Activated CD8-positive, alpha-beta T cell treated with anti-CD3 and anti-CD28 coated beads for 36 hours (primary cell): ENCODE data around the gene EBF3. TPM values are rescaled to one million over a fixed set of nuclear protein-coding genes. Genes with fewer than 3 reads are reported as not detected.

Experiments
- ATAC-seq: fragments of 200-7000 bp; cut with Tn5 transposase; one replicate; pipeline ENCODE4 v1.10.0; 2021; ENCODE audit warnings: mild to moderate bottlenecking, moderate library complexity
- CTCF ChIA-PET: fragments of 350-600 bp; sonication (Branson Sonifier 250); formaldehyde crosslinking; loops from one replicate; lab custom pipeline; 2021; ENCODE audit warnings: antibody characterized with exemption; lab: Charles Lee
- POLR2A ChIA-PET: fragments of 350-600 bp; sonication (Branson Sonifier 250); formaldehyde crosslinking; loops from one replicate; lab custom pipeline; 2021; ENCODE audit warnings: antibody characterized with exemption; lab: Charles Lee
- DNase-seq: peaks from one replicate; pipeline ENCODE4 v3.0.0-alpha.2; 2020
- H3K27ac Mint-ChIP-seq: one replicate; pipeline ENCODE4 v1.8.0; 2021; ENCODE audit warnings: mild to moderate bottlenecking, mixed read lengths
- H3K27me3 Mint-ChIP-seq: one replicate; pipeline ENCODE4 v1.8.0; 2021; ENCODE audit warnings: mixed read lengths
- H3K36me3 Mint-ChIP-seq: one replicate; pipeline ENCODE4 v1.8.0; 2021; ENCODE audit warnings: low read depth, mixed read lengths
- H3K4me1 Mint-ChIP-seq: one replicate; pipeline ENCODE4 v1.8.0; 2021; ENCODE audit warnings: low read depth, mixed read lengths
- H3K4me3 Mint-ChIP-seq: one replicate; pipeline ENCODE4 v1.8.0; 2021; ENCODE audit warnings: mild to moderate bottlenecking, moderate library complexity, mixed read lengths
- H3K9me3 Mint-ChIP-seq: one replicate; pipeline ENCODE4 v1.8.0; 2021; ENCODE audit warnings: mixed read lengths
- intact Hi-C: fragments of 100-400 bp; cut with micrococcal nuclease; formaldehyde crosslinking; loops from one replicate; pipeline ENCODE4 v1.10.0; 2022
- total RNA-seq, 2 experiments: library from RNA; stranded (reverse); gene quantifications; one replicate each; pipeline ENCODE4 v1.2.3, GENCODE V29; 2021
- TF ChIP-seq, protein P1 (sequence below): fragments of 200-600 bp; IDR thresholded peaks from one replicate; pipeline ENCODE4 v1.8.0; 2022; ENCODE audit warnings: antibody characterized with exemption, mild to moderate bottlenecking

Gene EBF3
- total RNA-seq, 2 experiments from 2014 or later: not detected

DNA sequence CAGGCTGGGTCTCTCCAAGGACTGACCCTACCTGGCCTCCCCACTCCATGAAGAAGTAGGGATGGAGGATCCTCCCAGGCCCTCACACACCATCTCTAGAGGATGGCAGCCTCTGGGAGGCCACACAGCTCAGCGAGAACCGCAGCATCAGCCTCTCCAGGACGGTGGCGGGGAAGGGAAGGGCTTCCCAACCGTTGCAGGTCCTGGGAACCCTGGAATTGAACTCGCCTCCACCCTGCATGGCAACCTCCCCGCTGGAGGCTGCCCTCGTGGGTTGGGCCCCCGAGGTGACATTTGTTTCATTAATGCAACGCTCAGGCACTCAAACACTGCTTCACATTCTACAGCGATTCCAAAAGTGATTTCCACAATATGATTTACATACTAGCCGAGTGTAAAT is 58.5 kb downstream of the EBF3 start:
- Mint-ChIP-seq H3K4me1 (no peaks in the 10 kb centered on the region), H3K9me3 (no peaks in the 10 kb centered on the region), H3K4me3 (no peak overlapping the region), H3K36me3 (no peaks in the 10 kb centered on the region), H3K27me3 (peaks cover 4% of the 10 kb centered on the region), H3K27ac (no peak overlapping the region)
- POLR2A ChIA-PET: no interaction called here
- intact Hi-C loops: no loop called here
- no peak for DNase-seq
- TF ChIP-seq, protein P1, sequence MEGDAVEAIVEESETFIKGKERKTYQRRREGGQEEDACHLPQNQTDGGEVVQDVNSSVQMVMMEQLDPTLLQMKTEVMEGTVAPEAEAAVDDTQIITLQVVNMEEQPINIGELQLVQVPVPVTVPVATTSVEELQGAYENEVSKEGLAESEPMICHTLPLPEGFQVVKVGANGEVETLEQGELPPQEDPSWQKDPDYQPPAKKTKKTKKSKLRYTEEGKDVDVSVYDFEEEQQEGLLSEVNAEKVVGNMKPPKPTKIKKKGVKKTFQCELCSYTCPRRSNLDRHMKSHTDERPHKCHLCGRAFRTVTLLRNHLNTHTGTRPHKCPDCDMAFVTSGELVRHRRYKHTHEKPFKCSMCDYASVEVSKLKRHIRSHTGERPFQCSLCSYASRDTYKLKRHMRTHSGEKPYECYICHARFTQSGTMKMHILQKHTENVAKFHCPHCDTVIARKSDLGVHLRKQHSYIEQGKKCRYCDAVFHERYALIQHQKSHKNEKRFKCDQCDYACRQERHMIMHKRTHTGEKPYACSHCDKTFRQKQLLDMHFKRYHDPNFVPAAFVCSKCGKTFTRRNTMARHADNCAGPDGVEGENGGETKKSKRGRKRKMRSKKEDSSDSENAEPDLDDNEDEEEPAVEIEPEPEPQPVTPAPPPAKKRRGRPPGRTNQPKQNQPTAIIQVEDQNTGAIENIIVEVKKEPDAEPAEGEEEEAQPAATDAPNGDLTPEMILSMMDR: no peak
- no peak for ATAC-seq
- CTCF ChIA-PET: no interaction called here

DNA sequence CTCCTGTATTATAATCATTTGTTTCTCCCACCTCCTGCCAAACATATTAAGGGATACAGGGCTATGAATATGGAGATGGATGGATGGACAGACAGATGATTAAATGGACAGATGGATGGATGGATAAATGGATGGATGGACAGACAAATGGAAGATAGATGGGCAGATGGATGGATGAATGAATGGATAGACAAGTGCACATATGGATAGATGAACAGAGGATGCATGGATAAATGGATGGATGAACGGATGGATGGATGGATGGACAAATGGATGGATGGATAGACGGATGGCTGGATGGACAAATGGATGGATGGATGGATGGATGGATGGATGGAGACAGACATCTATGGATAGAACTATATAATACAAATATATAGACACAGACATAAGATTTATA is 59.8 kb downstream of the EBF3 start:
- TF ChIP-seq, protein P1: no peak

DNA sequence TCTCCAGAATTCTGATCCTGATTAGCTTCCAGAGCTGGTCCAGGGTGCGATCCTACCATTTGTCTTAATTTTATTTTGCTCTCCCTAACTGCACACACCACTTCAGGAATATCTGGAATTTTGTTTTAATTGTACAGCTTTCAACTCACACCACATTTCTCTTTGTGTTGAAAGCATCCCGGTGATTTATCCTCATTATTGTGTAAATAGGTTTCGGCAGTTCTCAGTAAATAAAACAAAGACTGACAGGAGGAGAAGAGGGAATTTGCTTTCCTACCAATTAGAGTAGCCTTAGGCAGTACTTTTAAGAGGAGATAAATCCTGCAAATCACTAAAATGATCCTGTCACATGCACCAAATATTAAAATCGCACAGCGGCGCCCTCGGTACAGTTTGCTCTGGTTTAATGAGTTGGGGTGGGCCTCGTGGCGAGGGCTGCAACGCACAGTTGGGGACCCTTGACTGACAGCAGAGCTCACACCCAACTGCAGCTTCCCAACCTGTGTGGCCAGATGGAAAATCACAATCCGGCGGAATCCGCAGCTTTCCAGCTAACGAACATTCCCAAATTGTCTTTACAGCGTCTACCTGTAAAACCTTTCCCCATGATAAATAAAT is 62.6 kb downstream of the EBF3 start:
- Mint-ChIP-seq H3K4me3 (no peak overlapping the region), H3K27me3 (peaks cover 10% of the 10 kb centered on the region), H3K4me1 (no peaks in the 10 kb centered on the region), H3K27ac (no peak overlapping the region), H3K9me3 (no peaks in the 10 kb centered on the region), H3K36me3 (no peaks in the 10 kb centered on the region)
- intact Hi-C loops: no loop called here
- TF ChIP-seq, protein P1: no peak
- ChIA-PET CTCF (interaction anchor here (1.1 kb wide), 1 partner anchor 13 kb away, joined by 3 read pairs; no protein-coding TSS in a partner anchor), POLR2A (interaction anchor here (0.6 kb wide), 1 partner anchor 265 kb away, joined by 3 read pairs; no protein-coding TSS in a partner anchor)
- no peak for ATAC-seq
- no peak for DNase-seq

More for the DNA sequence above, 59.8 kb downstream of the EBF3 start:
- DNase-seq (no peak), ATAC-seq (no peak)
- Mint-ChIP-seq H3K27ac (no peak overlapping the region), H3K9me3 (no peaks in the 10 kb centered on the region), H3K36me3 (no peaks in the 10 kb centered on the region), H3K4me1 (no peaks in the 10 kb centered on the region), H3K4me3 (no peak overlapping the region), H3K27me3 (peaks cover 4% of the 10 kb centered on the region)
- intact Hi-C loops: no loop called here
- ChIA-PET POLR2A (no interaction called here), CTCF (no interaction called here)

DNA sequence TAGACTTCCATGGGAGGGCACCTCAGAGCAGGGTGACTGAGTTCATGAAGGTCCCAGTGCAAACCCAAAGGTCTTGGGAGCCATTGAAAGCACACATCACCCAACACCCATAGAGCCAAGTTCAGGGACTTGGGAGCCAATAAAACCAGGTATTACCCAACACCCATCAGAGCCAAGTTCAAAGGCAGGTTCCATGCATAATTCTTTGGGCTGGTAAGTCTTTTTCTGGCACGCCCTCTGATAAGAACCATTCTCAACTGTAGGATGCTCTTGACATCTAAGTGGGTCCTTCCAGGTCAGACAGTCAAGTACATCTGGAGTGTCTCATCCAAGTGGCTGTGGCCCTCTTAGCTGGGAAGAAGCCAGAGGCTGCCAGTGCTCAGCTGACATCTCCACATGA is 63.2 kb downstream of the EBF3 start:
- POLR2A ChIA-PET: interaction anchor here (0.6 kb wide), 1 partner anchor 265 kb away, joined by 3 read pairs; no protein-coding TSS in a partner anchor
- intact Hi-C loops: no loop called here
- H3K36me3 Mint-ChIP-seq: no peaks in the 10 kb centered on the region

More for the DNA sequence above, 63.2 kb downstream of the EBF3 start:
- no peak overlapping the region for H3K4me3 Mint-ChIP-seq
- no peak for ATAC-seq
- no peak overlapping the region for H3K27ac Mint-ChIP-seq
- H3K9me3 Mint-ChIP-seq: no peaks in the 10 kb centered on the region
- CTCF ChIA-PET: no interaction called here
- H3K4me1 Mint-ChIP-seq: no peaks in the 10 kb centered on the region
- H3K27me3 Mint-ChIP-seq: peaks cover 11% of the 10 kb centered on the region
- DNase-seq: no peak
- TF ChIP-seq, protein P1: no peak
